Right ventricle myocardium superior (tissue), 1 donor: ENCODE results near the gene TMCO4. TPM values are rescaled to one million over a fixed set of nuclear protein-coding genes. Genes with fewer than 3 reads are reported as not detected.
"Not testable (repeated sequence)": the region's sequence is repeated elsewhere in the genome, so short reads cannot be mapped to it uniquely, and the experiment has no call there.

Experiments
- ATAC-seq: fragments of 200-7000 bp; cut with Tn5 transposase; one replicate; pipeline ENCODE4 v1.9.1; 2020; ENCODE audit warnings: mild to moderate bottlenecking; ENCODE audit not compliant: poor library complexity
- DNase-seq: peaks from one replicate; pipeline ENCODE4 v3.0.0-alpha.2; 2020
- intact Hi-C: fragments of 100-400 bp; cut with DNase I; formaldehyde crosslinking; loops from one replicate; pipeline ENCODE4 v1.11.2; 2022
- total RNA-seq: library from RNA; stranded (reverse); fragmentation: NEBNext Ultra II Directional; extraction: Animal tissue kit (Norgen Biotek cat#: 25700); gene quantifications from one replicate; pipeline ENCODE4 v1.2.1, GENCODE V29; 2021
- donor health status: DM: no; HTN: yes; CAD: no; lungs with severe emphysema.

The TMCO4 gene
- total RNA-seq, 1 donor from 2014 or later = 8.1 TPM

- intact Hi-C loops, DNase-seq: not testable (repeated sequence)
Measured at GRCh38 chr1:19790061-19790975, 9.4 kb downstream of the TMCO4 start.

GRCh38 chr1:19786988-19787423, 12.7 kb downstream of the TMCO4 start:
- intact Hi-C loops = no loop called here
- DNase-seq (no peak), ATAC-seq (no peak)

More at GRCh38 chr1:19790061-19790975, 9.4 kb downstream of the TMCO4 start:
- ATAC-seq = not testable (repeated sequence)

- intact Hi-C loops = no loop called here
- ATAC-seq (no peak), DNase-seq (no peak)
Measured at GRCh38 chr1:19785660-19786059, 14.1 kb downstream of the TMCO4 start.

GRCh38 chr1:19780267-19780877, 19.3 kb downstream of the TMCO4 start:
- no peak for ATAC-seq
- no peak for DNase-seq
- intact Hi-C loops = no loop called here

GRCh38 chr1:19776933-19777332, 22.8 kb downstream of the TMCO4 start:
- ATAC-seq (no peak), DNase-seq (no peak)
- intact Hi-C loops = no loop called here

GRCh38 chr1:19776287-19776686, 23.4 kb downstream of the TMCO4 start:
- ATAC-seq = no peak
- DNase-seq = no peak
- intact Hi-C loops = no loop called here

- ATAC-seq (no peak), DNase-seq (no peak)
- intact Hi-C loops = no loop called here
Measured at GRCh38 chr1:19775831-19776230, 23.9 kb downstream of the TMCO4 start.

- ATAC-seq = no peak
- no peak for DNase-seq
- intact Hi-C loops = no loop called here
Measured at GRCh38 chr1:19775317-19775716, 24.4 kb downstream of the TMCO4 start.

GRCh38 chr1:19774180-19774785, 25.4 kb downstream of the TMCO4 start:
- intact Hi-C loops = no loop called here
- ATAC-seq = no peak
- DNase-seq = no peak

GRCh38 chr1:19773485-19773884, 26.2 kb downstream of the TMCO4 start:
- ATAC-seq (no peak), DNase-seq (no peak)
- intact Hi-C loops = no loop called here

- no peak for ATAC-seq
Measured at GRCh38 chr1:19772053-19772452, 27.7 kb downstream of the TMCO4 start.

GRCh38 chr1:19771350-19771749, 28.4 kb downstream of the TMCO4 start:
- ATAC-seq (no peak), DNase-seq (no peak)
- intact Hi-C loops = no loop called here

More at GRCh38 chr1:19772053-19772452, 27.7 kb downstream of the TMCO4 start:
- intact Hi-C loops = no loop called here
- no peak for DNase-seq

GRCh38 chr1:19770436-19771190, 29.1 kb downstream of the TMCO4 start:
- intact Hi-C loops = no loop called here
- no peak for ATAC-seq

GRCh38 chr1:19769211-19769932, 30.3 kb downstream of the TMCO4 start:
- DNase-seq (no peak), ATAC-seq (no peak)
- intact Hi-C loops = no loop called here

More at GRCh38 chr1:19770436-19771190, 29.1 kb downstream of the TMCO4 start:
- DNase-seq = no peak

GRCh38 chr1:19768353-19769210, 31.1 kb downstream of the TMCO4 start:
- intact Hi-C loops = no loop called here
- ATAC-seq = no peak
- no peak for DNase-seq

GRCh38 chr1:19765623-19766022, 34.1 kb downstream of the TMCO4 start:
- ATAC-seq = no peak
- no peak for DNase-seq
- intact Hi-C loops = no loop called here

- intact Hi-C loops = no loop called here
Measured at GRCh38 chr1:19764848-19765247, 34.9 kb downstream of the TMCO4 start.

More at GRCh38 chr1:19764848-19765247, 34.9 kb downstream of the TMCO4 start:
- ATAC-seq (no peak), DNase-seq (no peak)
